Activated CD8-positive, alpha-beta T cell treated with anti-CD3 and anti-CD28 coated beads for 36 hours (primary cell): Measurements from ENCODE around the gene NUAK1. TPM values are rescaled to one million over a fixed set of nuclear protein-coding genes. Genes with fewer than 3 reads are reported as not detected.

Experiments
- ATAC-seq: fragments of 200-7000 bp; cut with Tn5 transposase; one replicate; pipeline ENCODE4 v1.10.0; 2021; ENCODE audit warnings: mild to moderate bottlenecking, moderate library complexity
- CTCF ChIA-PET: fragments of 350-600 bp; sonication (Branson Sonifier 250); formaldehyde crosslinking; loops from one replicate; lab custom pipeline; 2021; ENCODE audit warnings: antibody characterized with exemption; lab: Charles Lee
- POLR2A ChIA-PET: fragments of 350-600 bp; sonication (Branson Sonifier 250); formaldehyde crosslinking; loops from one replicate; lab custom pipeline; 2021; ENCODE audit warnings: antibody characterized with exemption; lab: Charles Lee
- DNase-seq: peaks from one replicate; pipeline ENCODE4 v3.0.0-alpha.2; 2020
- H3K27ac Mint-ChIP-seq: one replicate; pipeline ENCODE4 v1.8.0; 2021; ENCODE audit warnings: mild to moderate bottlenecking, mixed read lengths
- H3K27me3 Mint-ChIP-seq: one replicate; pipeline ENCODE4 v1.8.0; 2021; ENCODE audit warnings: mixed read lengths
- H3K36me3 Mint-ChIP-seq: one replicate; pipeline ENCODE4 v1.8.0; 2021; ENCODE audit warnings: low read depth, mixed read lengths
- H3K4me1 Mint-ChIP-seq: one replicate; pipeline ENCODE4 v1.8.0; 2021; ENCODE audit warnings: low read depth, mixed read lengths
- H3K4me3 Mint-ChIP-seq: one replicate; pipeline ENCODE4 v1.8.0; 2021; ENCODE audit warnings: mild to moderate bottlenecking, moderate library complexity, mixed read lengths
- H3K9me3 Mint-ChIP-seq: one replicate; pipeline ENCODE4 v1.8.0; 2021; ENCODE audit warnings: mixed read lengths
- CTCF ChIP-seq: fragments of 200-600 bp; IDR thresholded peaks from one replicate; pipeline ENCODE4 v1.8.0; 2022; ENCODE audit warnings: antibody characterized with exemption, mild to moderate bottlenecking
- intact Hi-C: fragments of 100-400 bp; cut with micrococcal nuclease; formaldehyde crosslinking; loops from one replicate; pipeline ENCODE4 v1.10.0; 2022
- total RNA-seq, 2 experiments: library from RNA; stranded (reverse); gene quantifications; one replicate each; pipeline ENCODE4 v1.2.3, GENCODE V29; 2021

The NUAK1 gene
- total RNA-seq, 2 experiments from 2014 or later, result not detected

DNA sequence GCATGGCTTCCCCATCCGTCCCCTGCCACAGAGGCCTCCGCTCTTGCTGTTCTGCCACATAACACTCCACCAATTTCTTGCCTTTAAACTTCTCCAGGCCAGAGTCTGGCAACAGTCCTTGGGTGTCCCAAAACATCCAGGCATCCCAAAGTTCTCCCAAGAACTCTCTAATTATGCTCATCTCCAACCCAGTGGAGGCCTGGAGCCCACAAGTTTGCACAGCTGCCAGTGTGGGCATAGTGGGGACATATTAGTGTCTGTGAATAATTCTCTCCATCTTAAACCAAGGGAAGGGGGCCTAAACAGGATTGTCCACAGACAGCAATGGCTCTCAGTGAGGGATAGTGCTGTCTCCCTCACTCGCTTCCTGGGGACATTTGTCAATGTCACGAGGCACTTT, 124.8 kb downstream of the NUAK1 start:
- Mint-ChIP-seq H3K36me3 (no peaks in the 10 kb centered on the region), H3K27me3 (no peaks in the 10 kb centered on the region), H3K27ac (no peak overlapping the region), H3K9me3 (peaks cover 6% of the 10 kb centered on the region), H3K4me3 (no peak overlapping the region), H3K4me1 (no peaks in the 10 kb centered on the region)
- DNase-seq (no peak), ATAC-seq (no peak)
- intact Hi-C loops, result no loop called here
- CTCF ChIA-PET, result interaction anchor here (2.0 kb wide), 1 partner anchor 122 kb away, joined by 5 read pairs; no protein-coding TSS in a partner anchor
- POLR2A ChIA-PET, result no interaction called here
- no peak for TF ChIP-seq CTCF

Other genes with a start within 250 kb of the NUAK1 start
- 10 to 100 TPM; 15.2 to 16.3 TPM for gene CKAP4, start 109.1 kb upstream of the NUAK1 start, total RNA-seq
- 10 to 100 TPM; 11.9 to 13.2 TPM for gene TCP11L2, start 163.8 kb upstream of the NUAK1 start, total RNA-seq
- 1 to 10 TPM; 8.3 to 9.5 TPM for gene POLR3B, start 218.8 kb upstream of the NUAK1 start, total RNA-seq